ENCODE measurements around the gene DBF4. TPM values are rescaled to one million over a fixed set of nuclear protein-coding genes. Genes with fewer than 3 reads are reported as not detected.

Gene DBF4
- total RNA-seq, 1 donor = 12.7 TPM

GRCh38 chr7:87876869-87877234 lies 559 bp downstream of the DBF4 start:
- Histone ChIP-seq H3K79me2 (ENCODE audit: insufficient read depth, low read length) (peaks cover 85% of the 10 kb centered on the region), H3K27me3 (ENCODE audit: insufficient read depth, low read length) (no peaks in the 10 kb centered on the region), H3K4me2 (ENCODE audit: insufficient read depth, low read length) (peak overlapping the region; percentile 90), H3K36me3 (ENCODE audit: insufficient read depth, low read length) (peaks cover 10% of the 10 kb centered on the region), H2AFZ (ENCODE audit: low read length) (peak overlapping the region; percentile 96), H3K27ac (ENCODE audit: low read depth, low read length) (peak overlapping the region; percentile 90), H4K20me1 (ENCODE audit: insufficient read depth, low read length) (no peaks in the 10 kb centered on the region), H3K4me3 (ENCODE audit: insufficient read depth, low read length) (peak overlapping the region; percentile 92), H3K9me3 (ENCODE audit: low read depth, low read length) (no peaks in the 10 kb centered on the region), H3K4me1 (ENCODE audit: insufficient read depth, low read length) (peaks cover 15% of the 10 kb centered on the region)
- peak; percentile 89 for DNase-seq (ENCODE audit: insufficient read length, low spot score, missing footprints)
- no peak for TF ChIP-seq CTCF (IDR thresholded peaks at IDR 0.05; ENCODE audit: extremely low read depth, low read depth, low read length)

GRCh38 chr7:87877366-87878040 lies 1.2 kb downstream of the DBF4 start:
- H3K9me3 ChIP-seq (ENCODE audit: low read depth, low read length) = no peaks in the 10 kb centered on the region
- peak overlapping the region; percentile 92 for H3K4me3 ChIP-seq (ENCODE audit: insufficient read depth, low read length)
- peak overlapping the region; percentile 90 for H3K4me2 ChIP-seq (ENCODE audit: insufficient read depth, low read length)
- no peaks in the 10 kb centered on the region for H4K20me1 ChIP-seq (ENCODE audit: insufficient read depth, low read length)
- H2AFZ ChIP-seq (ENCODE audit: low read length) = peak overlapping the region; percentile 96
- H3K79me2 ChIP-seq (ENCODE audit: insufficient read depth, low read length) = peaks cover 87% of the 10 kb centered on the region
- DNase-seq (ENCODE audit: insufficient read length, low spot score, missing footprints) = no peak
- peak overlapping the region; percentile 90 for H3K27ac ChIP-seq (ENCODE audit: low read depth, low read length)
- H3K4me1 ChIP-seq (ENCODE audit: insufficient read depth, low read length) = peaks cover 15% of the 10 kb centered on the region
- no peak for TF ChIP-seq CTCF (IDR thresholded peaks at IDR 0.05; ENCODE audit: extremely low read depth, low read depth, low read length)
- H3K36me3 ChIP-seq (ENCODE audit: insufficient read depth, low read length) = peaks cover 10% of the 10 kb centered on the region
- H3K27me3 ChIP-seq (ENCODE audit: insufficient read depth, low read length) = no peaks in the 10 kb centered on the region

GRCh38 chr7:87878208-87878735 lies 2.0 kb downstream of the DBF4 start:
- H3K79me2 ChIP-seq (ENCODE audit: insufficient read depth, low read length) = peaks cover 87% of the 10 kb centered on the region
- no peak for TF ChIP-seq CTCF (IDR thresholded peaks at IDR 0.05; ENCODE audit: extremely low read depth, low read depth, low read length)
- no peak for DNase-seq (ENCODE audit: insufficient read length, low spot score, missing footprints)
- H3K4me3 ChIP-seq (ENCODE audit: insufficient read depth, low read length) = peak overlapping the region; percentile 92
- H3K4me1 ChIP-seq (ENCODE audit: insufficient read depth, low read length) = peaks cover 15% of the 10 kb centered on the region
- no peaks in the 10 kb centered on the region for H3K9me3 ChIP-seq (ENCODE audit: low read depth, low read length)
- peak overlapping the region; percentile 39 for H2AFZ ChIP-seq (ENCODE audit: low read length)
- no peaks in the 10 kb centered on the region for H3K27me3 ChIP-seq (ENCODE audit: insufficient read depth, low read length)
- no peaks in the 10 kb centered on the region for H4K20me1 ChIP-seq (ENCODE audit: insufficient read depth, low read length)
- peaks cover 10% of the 10 kb centered on the region for H3K36me3 ChIP-seq (ENCODE audit: insufficient read depth, low read length)
- peak overlapping the region; percentile 90 for H3K4me2 ChIP-seq (ENCODE audit: insufficient read depth, low read length)
- peak overlapping the region; percentile 90 for H3K27ac ChIP-seq (ENCODE audit: low read depth, low read length)

- no peak for TF ChIP-seq CTCF (IDR thresholded peaks at IDR 0.05; ENCODE audit: extremely low read depth, low read depth, low read length)
- Histone ChIP-seq H3K4me1 (ENCODE audit: insufficient read depth, low read length) (peaks cover 9% of the 10 kb centered on the region), H3K36me3 (ENCODE audit: insufficient read depth, low read length) (peaks cover 10% of the 10 kb centered on the region), H2AFZ (ENCODE audit: low read length) (no peak overlapping the region), H3K27me3 (ENCODE audit: insufficient read depth, low read length) (no peaks in the 10 kb centered on the region), H3K4me2 (ENCODE audit: insufficient read depth, low read length) (no peak overlapping the region), H3K4me3 (ENCODE audit: insufficient read depth, low read length) (no peak overlapping the region), H3K27ac (ENCODE audit: low read depth, low read length) (no peak overlapping the region), H3K79me2 (ENCODE audit: insufficient read depth, low read length) (peaks cover 65% of the 10 kb centered on the region), H3K9me3 (ENCODE audit: low read depth, low read length) (no peaks in the 10 kb centered on the region), H4K20me1 (ENCODE audit: insufficient read depth, low read length) (no peaks in the 10 kb centered on the region)
- no peak for DNase-seq (ENCODE audit: insufficient read length, low spot score, missing footprints)
Measured at GRCh38 chr7:87882151-87882937, 6.1 kb downstream of the DBF4 start.
